ENCODE measurements around the gene ABCA5.

DNA sequence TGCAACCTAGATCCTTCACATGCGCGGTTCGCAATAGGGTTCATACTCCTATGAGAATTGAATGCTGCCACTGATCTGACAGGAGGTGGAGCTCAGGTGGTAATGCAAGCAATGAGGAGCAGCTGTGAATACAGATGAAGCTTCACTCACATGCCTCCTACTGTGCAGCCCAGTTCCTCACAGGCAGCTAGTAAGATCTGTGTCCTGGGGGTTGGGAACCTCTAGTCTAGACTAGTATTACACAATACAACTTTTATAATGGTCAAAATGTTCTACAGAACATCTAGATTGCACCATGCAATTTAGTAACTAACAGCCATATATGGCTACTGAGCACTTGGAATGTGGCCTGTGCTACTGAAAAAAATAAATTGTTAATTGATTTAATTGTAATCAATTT is 26.7 kb downstream of the ABCA5 start:
- TF ChIP-seq, protein P1, sequence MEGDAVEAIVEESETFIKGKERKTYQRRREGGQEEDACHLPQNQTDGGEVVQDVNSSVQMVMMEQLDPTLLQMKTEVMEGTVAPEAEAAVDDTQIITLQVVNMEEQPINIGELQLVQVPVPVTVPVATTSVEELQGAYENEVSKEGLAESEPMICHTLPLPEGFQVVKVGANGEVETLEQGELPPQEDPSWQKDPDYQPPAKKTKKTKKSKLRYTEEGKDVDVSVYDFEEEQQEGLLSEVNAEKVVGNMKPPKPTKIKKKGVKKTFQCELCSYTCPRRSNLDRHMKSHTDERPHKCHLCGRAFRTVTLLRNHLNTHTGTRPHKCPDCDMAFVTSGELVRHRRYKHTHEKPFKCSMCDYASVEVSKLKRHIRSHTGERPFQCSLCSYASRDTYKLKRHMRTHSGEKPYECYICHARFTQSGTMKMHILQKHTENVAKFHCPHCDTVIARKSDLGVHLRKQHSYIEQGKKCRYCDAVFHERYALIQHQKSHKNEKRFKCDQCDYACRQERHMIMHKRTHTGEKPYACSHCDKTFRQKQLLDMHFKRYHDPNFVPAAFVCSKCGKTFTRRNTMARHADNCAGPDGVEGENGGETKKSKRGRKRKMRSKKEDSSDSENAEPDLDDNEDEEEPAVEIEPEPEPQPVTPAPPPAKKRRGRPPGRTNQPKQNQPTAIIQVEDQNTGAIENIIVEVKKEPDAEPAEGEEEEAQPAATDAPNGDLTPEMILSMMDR (IDR thresholded peaks at IDR 0.05) = no peak
- TF ChIP-seq EZH2phosphoT487 (IDR thresholded peaks at IDR 0.05; ENCODE audit: borderline replicate concordance, low read depth) = no peak
- no peak for TF ChIP-seq TEAD4 (IDR thresholded peaks at IDR 0.05; ENCODE audit: borderline replicate concordance, insufficient read depth)

All from SK-N-SH (cell line).